IMR-90 (cell line): Measurements from ENCODE around the gene KRT80. TPM values are rescaled to one million over a fixed set of nuclear protein-coding genes. Genes with fewer than 3 reads are reported as not detected.
A peak's percentile ranks its signal among the peaks of the same experiment; 100 is the strongest.

Experiments
- ATAC-seq: fragments of 200-7000 bp; cut with Tn5 transposase; 2 replicates; pipeline ENCODE4 v1.9.1; 2020; ENCODE audit warnings: low read depth, mild to moderate bottlenecking, moderate library complexity
- BruUV-seq: library from RNA; stranded (reverse); fragments of 400-500 nt; replicated peaks from 2 replicates; lab custom pipeline; 2021; lab: Mats Ljungman, UMichigan
- CTCF ChIA-PET: fragments of 300-600 bp; formaldehyde crosslinking; extraction: SDS; loops from one replicate; lab custom pipeline; 2021; ENCODE audit warnings: antibody characterized with exemption; lab: Yijun Ruan, JAX
- POLR2A ChIA-PET: fragments of 300-600 bp; sonication (Branson Sonifier 250); formaldehyde crosslinking; loops from one replicate; lab custom pipeline; 2022; ENCODE audit warnings: antibody characterized with exemption; ENCODE audit not compliant: unreplicated experiment; lab: Charles Lee
- DNase-seq: peaks from one replicate; pipeline ENCODE4 v3.0.0; 2013
- H2AFZ ChIP-seq: replicated peaks from 2 replicates; pipeline ENCODE3; 2013; ENCODE audit warnings: low read length, mild to moderate bottlenecking; ENCODE audit not compliant: poor library complexity
- H2AK5ac ChIP-seq: 2 replicates; pipeline ENCODE4 v1.6.1; 2013; ENCODE audit warnings: low read depth, low read length, inconsistent platforms
- H2AK9ac ChIP-seq: replicated peaks from 2 replicates; pipeline ENCODE3; 2013; ENCODE audit warnings: mild to moderate bottlenecking, low read depth, low read length, moderate library complexity; ENCODE audit not compliant: poor library complexity
- H2BK120ac ChIP-seq: 2 replicates; pipeline ENCODE4 v1.6.1; 2013; ENCODE audit warnings: low read depth, low read length, inconsistent platforms
- H2BK15ac ChIP-seq: 3 replicates; pipeline ENCODE4 v1.6.1; 2013; ENCODE audit warnings: low read depth, low read length, inconsistent platforms
- H2BK20ac ChIP-seq: 2 replicates; pipeline ENCODE4 v1.6.1; 2013; ENCODE audit warnings: low read depth, mild to moderate bottlenecking, inconsistent platforms, low read length, moderate library complexity
- H2BK5ac ChIP-seq: 2 replicates; pipeline ENCODE4 v1.6.1; 2013; ENCODE audit warnings: mild to moderate bottlenecking, low read depth, low read length, inconsistent platforms; ENCODE audit not compliant: poor library complexity, severe bottlenecking
- H3K14ac ChIP-seq: replicated peaks from 2 replicates; pipeline ENCODE4 v1.6.1; 2013; ENCODE audit warnings: low read depth, low read length, inconsistent platforms
- H3K18ac ChIP-seq: 2 replicates; pipeline ENCODE4 v1.6.1; 2013; ENCODE audit warnings: low read depth, low read length, control low read depth
- H3K23ac ChIP-seq: 2 replicates; pipeline ENCODE4 v1.6.1; 2013; ENCODE audit warnings: low read depth, low read length, inconsistent platforms
- H3K27ac ChIP-seq: 2 replicates; pipeline ENCODE4 v1.5.1; 2013; ENCODE audit warnings: mild to moderate bottlenecking, control low read depth, low read length; ENCODE audit not compliant: insufficient read depth
- H3K27me3 ChIP-seq: 2 replicates; pipeline ENCODE4 v1.6.1; 2013; ENCODE audit warnings: low read length; ENCODE audit not compliant: control insufficient read depth, insufficient read depth
- H3K36me3 ChIP-seq: 2 replicates; pipeline ENCODE4 v1.6.1; 2013; ENCODE audit warnings: low read length, mixed read lengths; ENCODE audit not compliant: control insufficient read depth, insufficient read depth
- H3K4ac ChIP-seq: 2 replicates; pipeline ENCODE4 v1.6.1; 2013; ENCODE audit warnings: low read depth, low read length, inconsistent platforms
- H3K4me1 ChIP-seq: 2 replicates; pipeline ENCODE4 v1.6.1; 2013; ENCODE audit warnings: low read length, mixed read lengths; ENCODE audit not compliant: control insufficient read depth, insufficient read depth
- H3K4me2 ChIP-seq: 2 replicates; pipeline ENCODE4 v1.6.1; 2013; ENCODE audit warnings: low read depth, mild to moderate bottlenecking, control low read depth, low read length, moderate library complexity
- H3K4me3 ChIP-seq: 2 replicates; pipeline ENCODE4 v1.5.1; 2013; ENCODE audit warnings: low read depth, mild to moderate bottlenecking, control low read depth, low read length, moderate library complexity; ENCODE audit not compliant: insufficient read depth
- H3K56ac ChIP-seq: 2 replicates; pipeline ENCODE4 v1.6.1; 2013; ENCODE audit warnings: low read length, inconsistent platforms; ENCODE audit not compliant: insufficient read depth; ENCODE audit errors: extremely low read depth
- H3K79me1 ChIP-seq, 2 experiments: 2 replicates each; pipeline ENCODE4 v1.6.1; 2013; ENCODE audit warnings: low read length in 2 of 2, inconsistent platforms in 1 of 2, low read depth in 1 of 2
- H3K9ac ChIP-seq: 2 replicates; pipeline ENCODE4 v1.6.1; 2013; ENCODE audit warnings: low read depth, low read length, control low read depth
- H3K9me1 ChIP-seq: 2 replicates; pipeline ENCODE4 v1.6.1; 2013; ENCODE audit warnings: low read length, inconsistent platforms; ENCODE audit not compliant: insufficient read depth
- H3K9me3 ChIP-seq: 2 replicates; pipeline ENCODE4 v1.6.1; 2013; ENCODE audit warnings: low read length; ENCODE audit not compliant: control insufficient read depth, insufficient read depth
- H4K20me1 ChIP-seq: 2 replicates; pipeline ENCODE4 v1.6.1; 2013; ENCODE audit warnings: low read length, inconsistent platforms; ENCODE audit not compliant: insufficient read depth
- H4K5ac ChIP-seq: 2 replicates; pipeline ENCODE4 v1.6.1; 2013; ENCODE audit warnings: mild to moderate bottlenecking, low read depth, low read length, control low read depth
- H4K8ac ChIP-seq, 2 experiments: 2 replicates each; pipeline ENCODE4 v1.6.1; 2013; ENCODE audit warnings: low read depth in 2 of 2, low read length in 2 of 2, control low read depth in 1 of 2, inconsistent platforms in 1 of 2
- H4K91ac ChIP-seq: 2 replicates; pipeline ENCODE4 v1.6.1; 2013; ENCODE audit warnings: low read depth, low read length, inconsistent platforms; ENCODE audit not compliant: insufficient read depth
- CEBPB ChIP-seq: IDR thresholded peaks from 2 replicates; pipeline ENCODE4 v1.6.1; 2012; ENCODE audit warnings: low read depth, low read length, improper control_type of control experiment
- MXI1 ChIP-seq: IDR thresholded peaks from 2 replicates; pipeline ENCODE4 v1.6.1; 2012; ENCODE audit warnings: low read depth, mild to moderate bottlenecking, low read length, moderate library complexity, borderline replicate concordance
- WGBS, 2 experiments: methylation state at CpG; one replicate each; pipeline versions ENCODE4 v1.1.5 to v1.1.7; 2013; ENCODE audit warnings: missing lambda C conversion rate in 2 of 2; ENCODE audit not compliant: insufficient read length in 1 of 2; ENCODE audit errors: extremely low coverage in 2 of 2; 5-methylcytosine and 5-hydroxymethylcytosine counted together
- dilution Hi-C: fragments of 300-500 bp; cut with HindIII; formaldehyde crosslinking; loops from one replicate; pipeline ENCODE4 v1.14.3; 2018; ENCODE audit warnings: low sequenced_read_pairs; ENCODE audit not compliant: unreplicated experiment
- in situ Hi-C: fragments of 300-500 bp; cut with MboI; formaldehyde crosslinking; loops from 3 replicates; pipeline ENCODE4 v1.14.3; 2019; ENCODE audit warnings: low sequenced_read_pairs, inconsistent platforms, mixed read lengths
- intact Hi-C: fragments of 100-400 bp; cut with micrococcal nuclease; formaldehyde crosslinking; loops from 2 replicates; pipeline ENCODE4 v1.10.0; 2022
- polyA plus RNA-seq, 3 experiments: library from polyadenylated mRNA; depleted of rRNA; stranded (reverse); fragments of >200 nt; gene quantifications; 2 replicates each; pipeline ENCODE4 v1.2.3, GENCODE V29; 2012; ENCODE audit warnings: low replicate concordance in 1 of 3
- total RNA-seq: library from RNA; depleted of rRNA; stranded (reverse); fragments of >200 nt; gene quantifications from 2 replicates; pipeline ENCODE4 v1.2.3, GENCODE V29; 2012

Gene KRT80
- total and polyA plus RNA-seq, 2 of the 4 experiments (the other 2 are of a cell fraction): 0.54 to 3.4 TPM

- dilution Hi-C loops (no loop called here), in situ Hi-C loops (no loop called here), intact Hi-C loops (no loop called here)
- H3K4me2 ChIP-seq: no peak overlapping the region
- H3K23ac ChIP-seq: no peak overlapping the region
- no TSS peak for BruUV-seq
- CTCF ChIA-PET: interaction anchor here (0.9 to 1.5 kb wide), 3 partner anchors 15 to 108 kb away, joined by 3 to 4 read pairs (median 3); no protein-coding TSS in a partner anchor
- no peak overlapping the region for H4K5ac ChIP-seq
- H2BK15ac ChIP-seq: peak overlapping the region; percentile 34; the same call in 1 of the 3 replicates
- H3K9ac ChIP-seq: no peak overlapping the region
- no peak overlapping the region for H3K56ac ChIP-seq
- peak overlapping the region; percentile 11 for H2AK5ac ChIP-seq
- no peaks in the 10 kb centered on the region for H3K9me3 ChIP-seq
- no peak overlapping the region for H3K14ac ChIP-seq
- TF ChIP-seq MXI1 (no peak), CEBPB (peak; percentile 25; the same call in 1 of the 2 replicates)
- H3K79me1 ChIP-seq: no peaks in the 10 kb centered on the region
- peaks cover 13% of the 10 kb centered on the region for H3K4me1 ChIP-seq
- peaks cover 11% of the 10 kb centered on the region for H3K9me1 ChIP-seq
- POLR2A ChIA-PET: no interaction called here
- 91% methylated on average over 4 of the region's 9 CpGs; no CpG with 5 or more reads in 1 of the 2 experiments for WGBS, 2 experiments
- no peak overlapping the region for H2BK120ac ChIP-seq
- no peaks in the 10 kb centered on the region for H3K27me3 ChIP-seq
- no peak overlapping the region for H4K91ac ChIP-seq
- peak overlapping the region; percentile 20 for H2AK9ac ChIP-seq
- no peak overlapping the region for H3K4ac ChIP-seq
- no peak overlapping the region for H2AFZ ChIP-seq
- H2BK20ac ChIP-seq: no peak overlapping the region
- no peak overlapping the region for H4K8ac ChIP-seq
- H3K4me3 ChIP-seq: no peak overlapping the region
- no peaks in the 10 kb centered on the region for H3K36me3 ChIP-seq
- ATAC-seq (no peak), DNase-seq (no peak)
- no peaks in the 10 kb centered on the region for H4K20me1 ChIP-seq
- no peak overlapping the region for H2BK5ac ChIP-seq
- H3K18ac ChIP-seq: no peak overlapping the region
- no peak overlapping the region for H3K27ac ChIP-seq
These were observed 21.0 kb downstream of the KRT80 start for GRCh38 chr12:52170827-52171226.
